Stimulated activated naive CD8-positive, alpha-beta T cell treated with anti-CD3 and anti-CD28 coated beads, Interleukin-15, amount 100 ng/mL, for 72 hours (primary cell): Measurements from ENCODE around the gene PLCD1.

Source experiments
- ATAC-seq: fragments of 150-1000 bp; cut with Tn5 transposase; 2 replicates; pipeline ENCODE4 v1.10.0; 2021; ENCODE audit warnings: mild to moderate bottlenecking, moderate library complexity
- DNase-seq, 2 donors: peaks; one replicate each; pipeline ENCODE4 v3.0.0; 2021 to 2022
- H3K27ac Mint-ChIP-seq, 2 donors: one replicate each; pipeline ENCODE4 v1.8.0; 2022; ENCODE audit warnings: mild to moderate bottlenecking in 2 of 2, mixed read lengths in 2 of 2, moderate library complexity in 2 of 2
- H3K27me3 Mint-ChIP-seq: one replicate; pipeline ENCODE4 v1.8.0; 2022; ENCODE audit warnings: mixed read lengths
- H3K4me1 Mint-ChIP-seq: one replicate; pipeline ENCODE4 v1.8.0; 2022; ENCODE audit warnings: mild to moderate bottlenecking, mixed read lengths
- H3K4me3 Mint-ChIP-seq, 2 donors: one replicate each; pipeline ENCODE4 v1.8.0; 2022; ENCODE audit warnings: mild to moderate bottlenecking in 2 of 2, mixed read lengths in 2 of 2, moderate library complexity in 1 of 2
- H3K9me3 Mint-ChIP-seq, 2 donors: one replicate each; pipeline ENCODE4 v1.8.0; 2022; ENCODE audit warnings: mixed read lengths in 2 of 2

Gene PLCD1

GRCh38 chr3:38011111-38011510 lies 18.3 kb downstream of the PLCD1 start:
- ATAC-seq, result no peak
- DNase-seq, result no peak
- Mint-ChIP-seq H3K27ac (peak overlapping the region in 1 of 2 donors; percentile 83), H3K9me3 (no peaks in the 10 kb centered on the region), H3K4me1 (no peaks in the 10 kb centered on the region), H3K4me3 (no peak overlapping the region), H3K27me3 (no peaks in the 10 kb centered on the region)

GRCh38 chr3:38009807-38010591 lies 19.4 kb downstream of the PLCD1 start:
- no peak overlapping the region for H3K4me3 Mint-ChIP-seq
- H3K27ac Mint-ChIP-seq, result peak overlapping the region; percentile 60 to 82
- no peaks in the 10 kb centered on the region for H3K27me3 Mint-ChIP-seq
- no peak for DNase-seq
- peak; percentile 44 for ATAC-seq
- H3K4me1 Mint-ChIP-seq, result no peaks in the 10 kb centered on the region
- H3K9me3 Mint-ChIP-seq, result no peaks in the 10 kb centered on the region

GRCh38 chr3:38008971-38009580 lies 20.4 kb downstream of the PLCD1 start:
- H3K9me3 Mint-ChIP-seq, result no peaks in the 10 kb centered on the region
- no peaks in the 10 kb centered on the region for H3K27me3 Mint-ChIP-seq
- peak; percentile 16 for ATAC-seq
- H3K27ac Mint-ChIP-seq, result peak overlapping the region in 1 of 2 donors; percentile 64
- H3K4me1 Mint-ChIP-seq, result peaks cover 6% of the 10 kb centered on the region
- no peak overlapping the region for H3K4me3 Mint-ChIP-seq
- no peak for DNase-seq

- peaks cover 15% of the 10 kb centered on the region for H3K4me1 Mint-ChIP-seq
These were observed 21.2 kb downstream of the PLCD1 start for GRCh38 chr3:38008191-38008701.

GRCh38 chr3:38007754-38008090 lies 21.7 kb downstream of the PLCD1 start:
- peaks cover 20% of the 10 kb centered on the region for H3K4me1 Mint-ChIP-seq
- ATAC-seq (no peak), DNase-seq (no peak)
- no peak overlapping the region for H3K27ac Mint-ChIP-seq
- no peaks in the 10 kb centered on the region for H3K27me3 Mint-ChIP-seq
- no peaks in the 10 kb centered on the region for H3K9me3 Mint-ChIP-seq
- H3K4me3 Mint-ChIP-seq, result no peak overlapping the region

More at GRCh38 chr3:38008191-38008701, 21.2 kb downstream of the PLCD1 start:
- no peaks in the 10 kb centered on the region for H3K9me3 Mint-ChIP-seq
- ATAC-seq (no peak), DNase-seq (no peak)
- no peak overlapping the region for H3K27ac Mint-ChIP-seq
- H3K27me3 Mint-ChIP-seq, result no peaks in the 10 kb centered on the region
- no peak overlapping the region for H3K4me3 Mint-ChIP-seq

GRCh38 chr3:38006445-38006995 lies 22.9 kb downstream of the PLCD1 start:
- no peak for ATAC-seq
- H3K27ac Mint-ChIP-seq, result peak overlapping the region in 1 of 2 donors; percentile 34
- no peaks in the 10 kb centered on the region for H3K27me3 Mint-ChIP-seq
- H3K4me3 Mint-ChIP-seq, result no peak overlapping the region
- H3K4me1 Mint-ChIP-seq, result peaks cover 21% of the 10 kb centered on the region
- no peaks in the 10 kb centered on the region for H3K9me3 Mint-ChIP-seq
- no peak for DNase-seq

- no peak for ATAC-seq
- Mint-ChIP-seq H3K27me3 (no peaks in the 10 kb centered on the region), H3K4me1 (peaks cover 21% of the 10 kb centered on the region), H3K27ac (no peak overlapping the region), H3K9me3 (no peaks in the 10 kb centered on the region), H3K4me3 (no peak overlapping the region)
- no peak for DNase-seq
These were observed 23.4 kb downstream of the PLCD1 start for GRCh38 chr3:38006031-38006430.

GRCh38 chr3:38005076-38006020 lies 24.1 kb downstream of the PLCD1 start:
- Mint-ChIP-seq H3K4me1 (peaks cover 21% of the 10 kb centered on the region), H3K27me3 (no peaks in the 10 kb centered on the region), H3K27ac (peak overlapping the region in 1 of 2 donors; percentile 63), H3K9me3 (no peaks in the 10 kb centered on the region), H3K4me3 (no peak overlapping the region)
- DNase-seq (no peak), ATAC-seq (no peak)

GRCh38 chr3:38004415-38005075 lies 24.9 kb downstream of the PLCD1 start:
- DNase-seq (peak in 1 of 2 donors; percentile 42), ATAC-seq (peak; percentile 52)
- Mint-ChIP-seq H3K27ac (no peak overlapping the region), H3K27me3 (no peaks in the 10 kb centered on the region), H3K9me3 (no peaks in the 10 kb centered on the region), H3K4me3 (no peak overlapping the region), H3K4me1 (peaks cover 23% of the 10 kb centered on the region)

- H3K27ac Mint-ChIP-seq, result no peak overlapping the region
- no peak overlapping the region for H3K4me3 Mint-ChIP-seq
- peaks cover 29% of the 10 kb centered on the region for H3K4me1 Mint-ChIP-seq
- H3K9me3 Mint-ChIP-seq, result no peaks in the 10 kb centered on the region
- ATAC-seq (peak; percentile 6), DNase-seq (no peak)
- no peaks in the 10 kb centered on the region for H3K27me3 Mint-ChIP-seq
These were observed 25.5 kb downstream of the PLCD1 start for GRCh38 chr3:38003817-38004414.

GRCh38 chr3:38003371-38003816 lies 26.0 kb downstream of the PLCD1 start:
- peaks cover 34% of the 10 kb centered on the region for H3K4me1 Mint-ChIP-seq
- H3K27me3 Mint-ChIP-seq, result no peaks in the 10 kb centered on the region
- DNase-seq (peak; percentile 50 to 63), ATAC-seq (peak; percentile 41)
- H3K9me3 Mint-ChIP-seq, result no peaks in the 10 kb centered on the region
- no peak overlapping the region for H3K4me3 Mint-ChIP-seq
- peak overlapping the region in 1 of 2 donors; percentile 13 for H3K27ac Mint-ChIP-seq

GRCh38 chr3:38002940-38003339 lies 26.5 kb downstream of the PLCD1 start:
- Mint-ChIP-seq H3K27me3 (no peaks in the 10 kb centered on the region), H3K4me3 (no peak overlapping the region), H3K27ac (peak overlapping the region; percentile 13 to 68), H3K4me1 (peaks cover 38% of the 10 kb centered on the region), H3K9me3 (no peaks in the 10 kb centered on the region)
- no peak for ATAC-seq
- DNase-seq, result no peak

GRCh38 chr3:38002291-38002876 lies 27.1 kb downstream of the PLCD1 start:
- H3K4me1 Mint-ChIP-seq, result peaks cover 44% of the 10 kb centered on the region
- H3K27ac Mint-ChIP-seq, result no peak overlapping the region
- ATAC-seq (no peak), DNase-seq (no peak)
- no peaks in the 10 kb centered on the region for H3K9me3 Mint-ChIP-seq
- no peaks in the 10 kb centered on the region for H3K27me3 Mint-ChIP-seq
- H3K4me3 Mint-ChIP-seq, result no peak overlapping the region

- Mint-ChIP-seq H3K4me3 (no peak overlapping the region), H3K4me1 (peaks cover 52% of the 10 kb centered on the region), H3K9me3 (no peaks in the 10 kb centered on the region), H3K27me3 (no peaks in the 10 kb centered on the region), H3K27ac (peak overlapping the region in 1 of 2 donors; percentile 80)
- DNase-seq, result no peak
- ATAC-seq, result no peak
These were observed 27.9 kb downstream of the PLCD1 start for GRCh38 chr3:38001456-38002081.
